GM19351 (cell line): ENCODE data around the gene STOML3.
"Not testable (repeated sequence)": the region's sequence is repeated elsewhere in the genome, so short reads cannot be mapped to it uniquely, and the experiment has no call there.

Source experiments
- ATAC-seq: cut with Tn5 transposase; IDR thresholded peaks from one replicate; pipeline ENCODE4 v1.9.1; 2021; ENCODE audit warnings: mild to moderate bottlenecking, moderate library complexity; ENCODE audit not compliant: unreplicated experiment

STOML3 gene

GRCh38 chr13:38990693-38991092 lies at the start of gene STOML3:
Gene STOML3 (minus strand): TSS chr13:38990831. CDS start chr13:38990721, 110 bp downstream.
- no peak for ATAC-seq

GRCh38 chr13:39040206-39040605 lies 49.6 kb upstream of the STOML3 start:
- no peak for ATAC-seq

GRCh38 chr13:39039041-39039440 lies 48.4 kb upstream of the STOML3 start:
- no peak for ATAC-seq

- peak; percentile 35 for ATAC-seq
Measured at GRCh38 chr13:39038569-39039030, 48.0 kb upstream of the STOML3 start.

- peak; percentile 66 for ATAC-seq
Measured at GRCh38 chr13:39037880-39038568, 47.4 kb upstream of the STOML3 start, which contains the start of the genes NHLRC3 and PROSER1. Gene NHLRC3 (plus strand): TSS chr13:39038456. CDS start chr13:39038640, 184 bp downstream. Gene PROSER1 (minus strand): TSS chr13:39038089. CDS start chr13:39037242, 847 bp downstream.

GRCh38 chr13:39037410-39037879 lies 46.8 kb upstream of the STOML3 start:
- ATAC-seq = peak; percentile 23

- no peak for ATAC-seq
Measured at GRCh38 chr13:39036212-39036611, 45.6 kb upstream of the STOML3 start.

GRCh38 chr13:39035799-39036198 lies 45.2 kb upstream of the STOML3 start:
- ATAC-seq = no peak

GRCh38 chr13:39035204-39035603 lies 44.6 kb upstream of the STOML3 start:
- no peak for ATAC-seq

- ATAC-seq = no peak
Measured at GRCh38 chr13:39034085-39034484, 43.5 kb upstream of the STOML3 start.

GRCh38 chr13:39032150-39032549 lies 41.5 kb upstream of the STOML3 start:
- ATAC-seq = no peak

- no peak for ATAC-seq
Measured at GRCh38 chr13:39025433-39025839, 34.8 kb upstream of the STOML3 start.

GRCh38 chr13:39023761-39024160 lies 33.1 kb upstream of the STOML3 start:
- no peak for ATAC-seq

GRCh38 chr13:39023316-39023715 lies 32.7 kb upstream of the STOML3 start:
- no peak for ATAC-seq

GRCh38 chr13:39020853-39021462 lies 30.3 kb upstream of the STOML3 start:
- ATAC-seq = no peak

GRCh38 chr13:39016787-39017186 lies 26.2 kb upstream of the STOML3 start:
- peak; percentile 78 for ATAC-seq

- peak; percentile 92 for ATAC-seq
Measured at GRCh38 chr13:39016087-39016486, 25.5 kb upstream of the STOML3 start.

- no peak for ATAC-seq
Measured at GRCh38 chr13:39013462-39013861, 22.8 kb upstream of the STOML3 start.

GRCh38 chr13:39012608-39013007 lies 22.0 kb upstream of the STOML3 start:
- no peak for ATAC-seq

GRCh38 chr13:39006371-39007111 lies 15.9 kb upstream of the STOML3 start:
- ATAC-seq = not testable (repeated sequence)

GRCh38 chr13:38998739-38999138 lies 8.1 kb upstream of the STOML3 start:
- ATAC-seq = no peak
